GM12873 (cell line): ENCODE measurements around the gene SPRR5.

Source experiments
- TF ChIP-seq, protein P1 (sequence below): IDR thresholded peaks from 2 replicates; pipeline ENCODE4 v1.5.1; 2012; ENCODE audit warnings: low read depth, mild to moderate bottlenecking, moderate library complexity, low read length, control low read depth; ENCODE audit not compliant: insufficient read depth; ENCODE audit errors: missing control alignments

Gene SPRR5, protein sequence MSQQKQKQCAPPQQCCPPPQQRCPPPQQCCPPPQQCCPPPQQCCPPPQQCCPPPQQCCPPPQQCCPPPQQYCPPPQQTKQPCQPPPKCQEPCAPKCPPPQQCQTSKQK

DNA sequence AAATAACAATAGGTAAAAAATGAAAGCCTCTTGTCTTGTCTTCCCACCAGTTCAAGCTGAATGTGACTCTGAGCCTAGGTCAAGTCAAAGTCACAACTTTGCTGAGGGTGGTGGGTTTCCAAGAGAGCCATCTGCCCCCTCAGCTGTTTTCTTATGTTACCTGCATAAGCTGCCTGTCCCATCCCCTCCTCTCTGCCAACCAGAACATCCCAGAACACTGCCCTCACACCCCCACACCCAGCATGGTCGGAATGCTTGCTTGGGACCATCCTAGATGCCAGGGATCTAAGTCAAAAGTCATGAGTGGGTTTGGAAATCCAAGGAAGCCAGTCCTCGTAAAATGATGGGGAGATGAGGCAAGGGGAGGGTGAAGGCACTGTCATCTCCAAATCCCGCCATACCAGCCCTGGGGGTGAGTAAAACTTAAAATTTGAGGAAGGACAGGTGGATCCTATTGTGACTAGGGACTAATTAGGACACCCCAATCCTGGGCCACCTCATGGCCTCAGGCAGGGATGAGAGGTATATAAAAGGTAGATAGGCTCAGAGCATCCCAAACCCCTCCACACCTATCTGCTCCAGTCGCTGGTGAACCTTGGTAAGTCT is at the start of gene SPRR5:
SPRR5 (plus strand) TSS at position 556 of the 606 bp plus-strand sequence. CDS start 1,349 bp downstream, outside the sequence.
- TF ChIP-seq, protein P1, sequence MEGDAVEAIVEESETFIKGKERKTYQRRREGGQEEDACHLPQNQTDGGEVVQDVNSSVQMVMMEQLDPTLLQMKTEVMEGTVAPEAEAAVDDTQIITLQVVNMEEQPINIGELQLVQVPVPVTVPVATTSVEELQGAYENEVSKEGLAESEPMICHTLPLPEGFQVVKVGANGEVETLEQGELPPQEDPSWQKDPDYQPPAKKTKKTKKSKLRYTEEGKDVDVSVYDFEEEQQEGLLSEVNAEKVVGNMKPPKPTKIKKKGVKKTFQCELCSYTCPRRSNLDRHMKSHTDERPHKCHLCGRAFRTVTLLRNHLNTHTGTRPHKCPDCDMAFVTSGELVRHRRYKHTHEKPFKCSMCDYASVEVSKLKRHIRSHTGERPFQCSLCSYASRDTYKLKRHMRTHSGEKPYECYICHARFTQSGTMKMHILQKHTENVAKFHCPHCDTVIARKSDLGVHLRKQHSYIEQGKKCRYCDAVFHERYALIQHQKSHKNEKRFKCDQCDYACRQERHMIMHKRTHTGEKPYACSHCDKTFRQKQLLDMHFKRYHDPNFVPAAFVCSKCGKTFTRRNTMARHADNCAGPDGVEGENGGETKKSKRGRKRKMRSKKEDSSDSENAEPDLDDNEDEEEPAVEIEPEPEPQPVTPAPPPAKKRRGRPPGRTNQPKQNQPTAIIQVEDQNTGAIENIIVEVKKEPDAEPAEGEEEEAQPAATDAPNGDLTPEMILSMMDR: no peak

DNA sequence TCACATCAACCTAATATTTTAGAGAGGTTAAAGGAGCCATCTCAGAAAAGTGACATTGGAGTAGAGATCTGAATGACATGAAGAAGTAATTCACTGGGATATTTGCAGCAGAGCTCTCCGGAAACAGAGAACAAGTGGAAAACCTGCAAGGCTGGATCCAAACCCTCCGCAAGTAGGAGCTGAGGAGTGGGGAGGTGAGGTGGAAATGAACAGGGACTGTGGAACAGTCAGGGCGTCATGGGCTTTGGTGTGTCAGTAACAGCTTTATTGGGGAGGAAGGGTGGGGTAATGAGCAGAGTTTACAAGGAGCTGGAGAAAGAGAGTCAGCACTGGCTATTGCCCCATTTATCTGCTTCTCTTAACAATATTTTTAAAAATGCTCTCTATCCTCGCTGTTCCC is 48.0 kb upstream of the SPRR5 start:
- TF ChIP-seq, protein P1: no peak

DNA sequence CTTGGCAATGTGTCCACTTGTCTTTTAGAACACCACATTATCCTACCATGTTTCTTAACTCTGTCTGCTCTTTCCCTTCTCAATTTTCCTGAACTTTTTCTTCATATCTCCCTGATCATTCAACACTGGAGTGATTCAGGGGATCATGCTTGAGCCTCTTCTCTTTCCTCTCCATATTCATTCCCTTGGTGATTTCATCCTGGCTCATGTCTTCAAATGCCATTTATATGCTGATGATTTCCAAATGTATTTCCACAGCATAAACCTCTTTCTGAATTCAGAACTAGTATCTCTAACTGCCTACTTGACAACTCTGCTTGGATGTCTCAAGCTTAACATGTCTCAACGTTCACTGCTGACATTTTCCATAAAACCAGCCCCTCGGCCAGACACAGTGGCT is 47.1 kb upstream of the SPRR5 start:
- TF ChIP-seq, protein P1: no peak

DNA sequence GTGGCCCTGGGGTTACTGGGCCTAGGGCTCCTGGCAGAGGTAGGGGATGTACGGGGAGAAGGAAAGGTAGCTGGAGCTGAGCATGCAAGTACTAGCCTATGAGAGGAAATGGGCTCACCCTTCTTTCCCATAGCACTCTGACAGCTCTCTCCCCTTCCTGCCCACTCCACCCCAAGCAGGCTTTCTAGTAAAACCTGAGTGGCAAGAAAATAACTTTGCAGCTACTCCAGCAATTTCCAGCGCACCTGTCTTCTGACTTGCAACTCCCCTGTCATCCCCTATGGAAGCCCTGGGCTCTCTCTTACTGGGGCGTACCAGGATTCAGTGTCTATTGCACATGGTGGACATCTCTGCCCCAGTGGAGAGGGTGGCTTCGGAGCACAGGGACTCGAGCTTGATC is 45.4 kb upstream of the SPRR5 start:
- TF ChIP-seq, protein P1: no peak

DNA sequence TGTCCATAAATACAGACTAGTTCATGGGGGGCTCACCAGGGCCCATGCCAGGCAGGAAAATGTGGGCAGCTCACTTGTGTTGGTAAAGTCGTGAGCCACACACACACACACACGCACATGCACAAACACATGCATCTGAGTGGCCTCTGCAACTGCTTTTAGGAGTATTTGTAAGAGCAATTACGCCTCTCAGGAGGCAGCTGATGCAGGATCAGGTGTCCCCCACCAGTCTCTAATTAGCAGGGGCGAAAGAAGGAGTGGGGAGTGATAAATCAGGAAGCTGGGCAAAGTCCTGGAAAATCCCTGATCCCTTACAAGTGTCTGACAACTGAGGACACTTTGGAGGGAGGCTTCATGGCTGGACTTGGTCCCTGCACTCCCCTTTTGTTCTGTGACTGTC is 44.4 kb upstream of the SPRR5 start:
- TF ChIP-seq, protein P1: no peak

DNA sequence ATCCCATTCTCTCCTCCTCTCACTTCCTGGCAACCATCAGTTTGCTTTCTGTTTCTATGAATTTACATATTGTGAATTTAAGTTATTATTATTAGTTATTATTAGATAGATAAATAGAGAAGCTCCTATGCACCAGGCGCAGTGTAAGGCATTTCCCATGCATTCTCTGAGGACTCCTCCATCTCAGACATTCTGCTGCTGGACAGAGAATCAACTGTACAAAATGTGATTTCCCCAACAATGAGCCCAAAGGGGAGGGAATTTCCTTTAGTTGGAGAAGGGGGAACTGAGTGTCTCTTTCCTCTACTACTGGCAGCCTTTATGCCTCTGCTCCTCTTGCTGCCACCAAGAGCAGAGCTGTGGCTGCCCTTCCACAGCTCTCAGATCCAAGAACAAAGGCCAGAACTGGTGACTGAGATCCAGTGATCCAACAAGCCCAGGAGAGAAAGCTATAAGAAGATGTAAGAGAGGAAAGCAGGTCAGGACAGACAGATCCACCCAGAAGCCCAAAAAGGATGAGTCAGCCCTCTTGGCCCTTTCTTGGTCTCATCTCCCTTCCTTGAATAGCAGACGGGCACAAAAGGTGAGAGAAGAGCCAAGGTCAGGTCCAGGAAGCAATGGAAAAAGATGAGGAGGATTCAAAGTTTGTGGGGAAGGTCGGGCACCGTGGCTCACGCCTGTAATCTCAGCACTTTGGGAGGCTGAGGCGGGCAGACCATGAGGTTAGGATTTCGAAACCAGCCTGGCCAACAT is 42.1 kb upstream of the SPRR5 start:
- TF ChIP-seq, protein P1: no peak

DNA sequence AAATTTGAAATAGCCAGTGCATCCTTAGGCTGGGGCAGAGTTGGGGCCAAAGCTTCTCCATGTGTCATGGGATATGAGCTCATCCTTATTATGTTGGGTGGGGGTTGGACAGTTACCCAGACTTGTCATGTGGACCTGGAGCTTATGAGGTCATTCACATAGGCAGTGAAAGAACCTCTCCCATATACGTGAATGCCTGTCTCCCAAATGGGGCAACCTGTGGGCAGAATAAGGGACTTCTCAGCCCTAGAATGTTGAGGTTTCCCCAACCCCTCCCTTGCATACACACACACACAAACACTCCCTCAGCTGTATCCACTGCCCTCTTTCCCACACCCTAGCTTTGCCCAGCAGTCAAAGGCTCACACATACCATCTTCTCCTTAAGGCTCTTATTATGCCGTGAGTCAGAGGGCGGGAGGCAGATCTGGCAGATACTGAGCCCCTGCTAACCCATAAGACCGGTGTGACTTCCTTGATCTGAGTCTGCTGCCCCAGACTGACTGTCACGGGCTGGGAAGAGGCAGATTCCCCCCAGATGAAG is 40.9 kb upstream of the SPRR5 start:
- TF ChIP-seq, protein P1: no peak
